HG03039 (cell line): ENCODE data around the gene MUS81.

Experiments used
- ATAC-seq: cut with Tn5 transposase; IDR thresholded peaks from one replicate; pipeline ENCODE4 v1.9.1; 2021; ENCODE audit warnings: mild to moderate bottlenecking, moderate library complexity; ENCODE audit not compliant: unreplicated experiment

Gene MUS81

DNA sequence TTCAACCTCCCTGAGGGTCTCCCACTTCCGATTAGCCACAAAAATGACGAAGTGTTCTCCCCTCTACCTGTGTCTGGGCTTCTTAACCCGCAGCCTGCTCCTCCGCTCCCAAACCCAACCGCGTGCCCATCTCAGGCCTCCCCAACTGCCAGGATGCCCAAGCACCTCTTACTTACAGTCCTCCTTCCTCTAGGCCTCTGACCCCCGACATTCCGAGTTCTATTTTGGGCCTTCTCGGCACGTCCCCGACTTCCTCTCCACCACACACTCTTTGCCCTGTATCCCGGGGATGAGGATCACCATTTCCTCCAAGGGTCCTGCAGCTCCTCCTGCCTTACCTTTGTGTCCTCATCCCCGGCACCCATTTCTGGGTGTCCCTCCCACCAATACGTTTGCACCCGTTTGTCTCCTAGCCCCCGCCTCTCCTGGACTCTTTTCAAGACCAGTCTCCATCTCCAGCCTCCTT, 388 bp upstream of the MUS81 start:
- ATAC-seq = no peak

DNA sequence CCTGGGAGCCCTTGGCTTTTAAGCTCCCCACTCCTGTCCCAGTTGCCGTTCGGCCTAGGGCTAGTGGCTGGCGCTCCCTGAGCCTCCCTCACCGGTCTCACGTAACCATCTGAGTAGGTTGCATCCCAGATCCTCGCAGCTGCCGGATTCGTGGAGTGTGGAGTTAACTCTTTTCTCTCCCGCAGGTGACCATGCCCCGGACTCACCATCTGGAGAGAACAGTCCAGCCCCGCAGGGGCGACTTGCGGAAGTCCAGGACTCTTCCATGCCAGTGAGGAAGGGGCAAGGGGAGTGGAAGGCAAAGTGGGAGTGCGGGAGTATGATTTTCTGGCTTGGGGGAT, 902 bp downstream of the MUS81 start:
- ATAC-seq = no peak

DNA sequence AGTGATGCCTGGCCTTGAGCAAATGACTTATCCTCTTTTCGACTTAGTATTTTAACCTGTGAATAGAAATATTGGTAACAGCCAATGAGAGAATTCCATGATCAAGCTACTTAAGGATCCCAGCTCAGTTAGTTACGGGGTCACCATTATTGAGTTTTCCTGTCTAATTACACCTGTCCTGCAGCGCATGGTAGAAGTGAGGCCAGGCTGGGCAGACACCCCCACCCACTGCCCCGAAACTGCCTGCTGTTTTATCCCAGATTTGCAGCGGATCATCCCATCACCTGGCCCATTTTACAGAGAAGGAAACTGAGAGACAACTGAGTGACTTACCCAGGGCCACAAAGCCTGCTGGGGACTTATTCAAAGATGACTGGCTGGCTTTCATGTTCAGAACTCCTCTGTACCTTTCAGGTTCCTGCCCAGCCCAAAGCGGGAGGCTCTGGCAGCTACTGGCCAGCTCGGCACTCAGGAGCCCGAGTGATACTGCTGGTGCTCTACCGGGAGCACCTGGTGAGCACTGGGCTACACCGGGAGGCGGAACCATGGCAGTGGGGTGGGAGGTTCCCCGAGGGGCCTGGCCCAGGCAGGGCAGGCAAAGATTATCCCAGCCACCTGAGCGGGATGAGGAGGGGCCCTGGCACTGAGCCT, 1.4 kb downstream of the MUS81 start:
- no peak for ATAC-seq

DNA sequence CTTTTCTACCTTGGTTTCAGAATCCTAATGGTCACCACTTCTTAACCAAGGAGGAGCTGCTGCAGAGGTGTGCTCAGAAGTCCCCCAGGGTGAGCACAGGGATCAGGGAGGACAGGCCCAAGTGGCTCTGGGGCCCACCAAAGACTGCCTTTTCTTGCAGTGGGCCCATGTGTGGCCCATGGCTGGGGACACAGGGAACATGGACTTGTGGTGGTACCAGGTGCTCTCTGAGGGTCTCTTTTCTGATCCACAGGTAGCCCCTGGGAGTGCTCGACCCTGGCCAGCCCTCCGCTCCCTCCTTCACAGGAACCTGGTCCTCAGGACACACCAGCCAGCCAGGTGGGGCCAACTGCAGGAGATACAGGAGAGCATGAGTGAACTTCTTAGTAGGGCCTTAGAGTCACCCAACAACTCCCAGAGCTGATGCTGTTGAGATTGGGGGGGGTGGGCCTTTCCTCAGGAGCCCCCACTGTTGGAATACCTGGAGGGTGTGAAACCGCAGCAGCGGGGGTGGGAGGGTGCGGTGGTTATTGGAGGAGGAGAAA, 2.0 kb downstream of the MUS81 start:
- ATAC-seq = no peak

DNA sequence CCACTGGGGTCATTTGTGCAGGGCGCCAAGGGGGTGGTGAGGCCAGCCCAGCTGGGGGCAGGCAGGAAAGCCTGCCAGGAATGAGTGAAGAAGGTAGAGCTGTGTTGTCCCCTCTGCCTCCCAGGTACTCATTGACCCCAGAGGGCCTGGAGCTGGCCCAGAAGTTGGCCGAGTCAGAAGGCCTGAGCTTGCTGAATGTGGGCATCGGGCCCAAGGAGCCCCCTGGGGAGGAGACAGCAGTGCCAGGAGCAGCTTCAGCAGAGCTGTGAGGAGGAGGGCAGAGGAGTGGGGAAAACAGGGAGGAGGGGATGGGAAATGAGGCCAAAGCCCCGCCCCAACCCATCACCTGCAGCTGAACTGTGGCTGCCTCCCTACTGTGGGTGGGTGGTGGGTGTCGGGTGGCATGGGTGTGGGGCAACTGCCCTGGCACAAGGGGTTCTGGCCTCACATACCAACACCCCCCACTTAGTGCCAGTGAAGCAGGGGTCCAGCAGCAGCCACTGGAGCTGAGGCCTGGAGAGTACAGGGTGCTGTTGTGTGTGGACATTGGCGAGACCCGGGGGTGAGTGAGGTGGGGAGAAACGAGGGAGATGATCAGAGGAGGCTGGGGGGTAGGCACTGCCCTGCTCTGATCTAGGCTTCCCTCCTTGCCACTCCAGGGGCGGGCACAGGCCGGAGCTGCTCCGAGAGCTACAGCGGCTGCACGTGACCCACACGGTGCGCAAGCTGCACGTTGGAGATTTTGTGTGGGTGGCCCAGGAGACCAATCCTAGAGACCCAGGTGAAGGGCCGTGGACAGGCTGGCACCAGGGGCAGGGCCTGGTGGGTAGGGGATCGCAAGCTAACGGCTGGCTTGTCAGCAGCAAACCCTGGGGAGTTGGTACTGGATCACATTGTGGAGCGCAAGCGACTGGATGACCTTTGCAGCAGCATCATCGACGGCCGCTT, 3.0 kb downstream of the MUS81 start:
- ATAC-seq = no peak

DNA sequence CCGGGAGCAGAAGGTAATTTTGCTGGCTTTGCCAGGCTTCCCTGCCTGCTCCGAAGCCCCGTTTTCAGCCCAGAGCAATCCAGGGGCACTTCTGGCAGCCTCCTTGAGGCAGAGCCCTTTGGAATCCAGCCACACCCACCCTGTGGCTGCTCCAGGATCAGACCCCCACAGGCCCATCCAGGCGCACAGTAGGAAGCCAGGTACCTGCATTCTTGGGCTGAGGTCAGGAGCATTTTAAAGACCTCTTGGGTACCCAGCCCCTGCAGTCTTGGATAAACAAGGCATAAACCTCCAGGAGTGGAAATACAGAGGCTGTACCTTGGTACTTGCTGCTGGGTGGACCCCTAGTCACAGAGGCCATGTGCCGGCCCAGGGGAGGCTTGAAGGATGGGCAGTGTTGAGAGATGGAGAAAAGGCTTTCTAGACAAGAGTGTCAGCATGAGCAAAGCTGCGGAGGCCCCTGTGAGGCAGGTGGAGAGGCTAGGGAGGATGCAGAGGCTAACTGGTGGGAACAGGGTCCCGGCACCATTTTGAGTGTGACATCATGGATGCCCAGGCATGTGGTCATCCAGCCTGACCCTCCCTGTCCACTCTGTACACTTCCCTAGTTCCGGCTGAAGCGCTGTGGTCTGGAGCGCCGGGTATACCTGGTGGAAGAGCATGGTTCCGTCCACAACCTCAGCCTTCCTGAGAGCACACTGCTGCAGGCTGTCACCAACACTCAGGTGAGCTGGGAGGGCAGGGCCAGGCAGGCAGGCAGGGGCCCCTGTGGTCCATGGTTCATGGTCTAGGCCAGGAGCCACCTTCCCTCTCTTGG, 3.9 kb downstream of the MUS81 start:
- no peak for ATAC-seq

DNA sequence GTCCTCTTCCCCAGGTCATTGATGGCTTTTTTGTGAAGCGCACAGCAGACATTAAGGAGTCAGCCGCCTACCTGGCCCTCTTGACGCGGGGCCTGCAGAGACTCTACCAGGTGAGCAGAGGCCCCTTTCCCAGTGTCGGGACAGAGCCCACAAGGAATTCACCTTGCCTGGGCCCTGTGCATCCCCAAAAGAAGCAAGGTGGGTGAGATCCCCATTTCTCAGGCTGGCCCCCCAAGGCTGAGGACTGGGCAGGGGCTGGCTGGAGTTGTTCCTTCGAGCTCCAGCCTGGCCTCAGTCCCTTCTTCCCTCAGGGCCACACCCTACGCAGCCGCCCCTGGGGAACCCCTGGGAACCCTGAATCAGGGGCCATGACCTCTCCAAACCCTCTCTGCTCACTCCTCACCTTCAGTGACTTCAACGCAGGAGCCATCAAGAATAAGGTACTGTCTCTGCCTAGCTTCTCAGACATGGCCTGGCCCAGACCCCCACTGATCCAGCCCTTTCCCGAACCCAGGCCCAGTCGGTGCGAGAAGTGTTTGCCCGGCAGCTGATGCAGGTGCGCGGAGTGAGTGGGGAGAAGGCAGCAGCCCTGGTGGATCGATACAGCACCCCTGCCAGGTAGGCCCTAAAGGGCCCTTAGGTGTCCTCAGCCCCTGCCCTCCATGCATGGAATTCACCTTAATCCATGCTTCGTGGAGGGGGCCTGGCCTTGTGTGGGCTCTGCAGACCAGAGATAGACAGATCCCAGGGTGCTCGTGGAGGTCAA, 4.7 kb downstream of the MUS81 start:
- no peak for ATAC-seq

DNA sequence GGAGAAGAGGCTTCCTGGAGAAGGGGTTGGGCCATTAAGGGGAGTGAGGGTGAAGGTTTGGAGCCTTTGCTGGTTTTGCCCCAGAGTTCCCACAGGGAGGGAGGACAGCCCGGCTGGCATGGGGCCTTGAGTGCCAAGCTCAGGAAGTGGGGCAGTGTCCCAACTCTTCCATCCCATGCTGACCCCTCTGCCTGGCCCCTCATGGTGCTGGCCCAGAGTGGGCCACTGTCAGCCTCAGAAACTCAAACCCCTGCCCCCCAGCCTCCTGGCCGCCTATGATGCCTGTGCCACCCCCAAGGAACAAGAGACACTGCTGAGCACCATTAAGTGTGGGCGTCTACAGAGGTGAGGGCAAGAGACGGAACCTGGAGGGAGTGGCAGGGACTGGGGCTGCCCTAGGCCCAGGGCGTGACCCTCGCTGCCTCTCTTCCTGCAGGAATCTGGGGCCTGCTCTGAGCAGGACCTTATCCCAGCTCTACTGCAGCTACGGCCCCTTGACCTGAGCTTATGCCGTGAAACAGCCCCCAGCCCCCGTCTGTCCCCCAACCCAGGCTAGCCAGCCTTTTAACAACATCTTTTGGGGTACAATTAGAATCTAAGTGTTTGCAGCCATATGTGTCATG, 5.4 kb downstream of the MUS81 start:
- no peak for ATAC-seq

DNA sequence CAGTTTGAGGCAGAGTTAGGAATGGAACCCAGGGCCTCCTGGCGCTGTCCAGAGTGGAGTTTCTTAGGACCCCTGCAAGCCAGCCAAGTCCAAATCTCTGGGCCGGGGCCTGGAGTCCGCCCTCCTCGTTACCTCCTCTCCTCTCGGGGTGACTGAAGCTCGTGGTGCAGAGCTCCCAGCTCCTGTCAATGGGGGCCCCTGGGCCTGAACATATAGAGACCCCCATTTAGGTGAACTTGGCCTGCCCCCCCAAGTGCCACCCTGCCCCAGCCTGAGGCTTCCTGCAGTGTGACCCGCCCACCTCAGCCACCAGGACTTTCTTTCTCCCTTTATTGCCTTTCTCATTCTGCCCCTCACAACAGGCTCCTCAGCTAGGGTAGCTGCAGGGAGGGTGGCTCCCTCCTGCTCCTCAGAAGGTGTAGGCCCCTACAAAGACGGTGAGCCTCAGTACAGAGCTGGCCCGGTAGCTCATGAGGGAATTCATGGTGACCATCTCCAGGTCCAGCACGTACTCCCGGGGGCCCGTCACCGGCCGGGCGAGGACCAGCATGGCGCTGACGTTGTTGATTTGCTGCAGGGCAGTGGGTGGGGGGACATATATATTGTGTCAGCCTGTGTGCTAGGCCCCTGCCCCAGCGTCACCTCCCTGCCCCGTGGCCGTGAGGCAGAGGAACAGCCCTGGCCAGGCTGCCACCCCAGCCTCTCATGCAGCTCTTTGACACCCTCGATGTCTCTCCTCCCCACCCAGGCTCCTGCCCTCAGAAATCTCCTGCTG, 6.5 kb downstream of the MUS81 start:
- no peak for ATAC-seq

DNA sequence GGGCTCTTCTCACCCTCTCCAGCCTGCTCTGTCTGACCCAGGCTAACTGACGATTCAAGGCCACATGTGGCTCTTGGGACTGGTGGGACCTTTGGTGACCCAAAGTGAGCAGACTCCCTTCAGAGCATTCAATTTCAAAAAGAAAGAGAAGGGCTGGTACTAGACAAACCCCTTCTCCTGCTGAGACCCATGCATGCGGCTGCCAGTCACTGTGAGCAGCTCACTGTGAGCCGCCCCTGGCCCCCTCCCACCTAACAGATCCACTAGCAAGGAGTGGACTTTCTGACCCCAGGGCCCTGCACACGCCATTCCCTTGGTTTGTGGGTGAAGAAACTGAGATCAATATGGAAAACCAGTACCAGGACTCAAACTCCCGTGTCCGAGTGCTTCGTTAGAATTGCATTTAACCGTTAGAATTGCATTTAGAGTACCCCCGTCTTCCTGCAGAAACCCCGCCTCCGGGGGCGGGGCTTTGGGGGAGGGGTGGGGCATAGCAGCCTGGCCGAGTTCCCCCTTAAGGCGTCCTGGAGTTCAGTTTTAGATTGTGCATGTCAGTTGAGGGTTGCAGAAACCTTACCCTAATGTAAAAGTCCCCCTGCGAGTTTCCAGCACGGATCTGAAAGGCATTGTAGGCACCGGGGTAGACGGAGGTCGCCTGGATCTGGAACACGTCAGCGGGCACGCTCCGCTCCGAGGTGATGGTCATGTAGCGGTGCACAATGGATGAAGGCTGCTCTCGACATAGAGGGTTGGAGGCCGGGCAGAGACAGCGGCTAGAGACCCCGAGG, 7.2 kb downstream of the MUS81 start:
- no peak for ATAC-seq

DNA sequence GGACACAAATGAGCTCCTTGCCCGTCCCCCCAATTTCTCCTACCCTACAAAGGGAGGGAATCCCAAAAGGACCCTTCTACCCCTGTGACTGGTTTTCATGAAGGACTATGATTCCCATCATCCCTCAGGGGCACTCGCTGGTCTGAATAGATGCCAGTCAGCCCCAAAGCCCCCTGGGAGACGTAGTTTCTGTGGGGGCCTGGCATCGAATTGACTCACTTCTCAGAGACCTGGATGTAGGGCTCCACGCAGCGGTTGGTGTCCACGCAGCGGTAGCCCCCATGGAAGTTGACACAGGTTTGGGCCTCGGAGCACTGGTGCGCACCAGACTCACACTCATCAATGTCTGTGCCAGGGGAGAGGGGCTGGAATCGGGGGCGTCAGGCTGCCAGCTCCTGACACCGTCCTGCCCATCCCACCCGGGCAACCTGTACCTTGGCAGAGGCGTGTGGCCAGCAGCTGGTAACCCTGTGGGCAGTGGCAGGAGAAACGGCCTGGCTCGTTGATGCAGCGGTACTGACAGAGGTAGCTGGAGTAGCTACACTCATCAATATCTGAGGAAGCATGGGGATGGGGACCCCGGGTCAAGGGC, 7.9 kb downstream of the MUS81 start:
- ATAC-seq = no peak

DNA sequence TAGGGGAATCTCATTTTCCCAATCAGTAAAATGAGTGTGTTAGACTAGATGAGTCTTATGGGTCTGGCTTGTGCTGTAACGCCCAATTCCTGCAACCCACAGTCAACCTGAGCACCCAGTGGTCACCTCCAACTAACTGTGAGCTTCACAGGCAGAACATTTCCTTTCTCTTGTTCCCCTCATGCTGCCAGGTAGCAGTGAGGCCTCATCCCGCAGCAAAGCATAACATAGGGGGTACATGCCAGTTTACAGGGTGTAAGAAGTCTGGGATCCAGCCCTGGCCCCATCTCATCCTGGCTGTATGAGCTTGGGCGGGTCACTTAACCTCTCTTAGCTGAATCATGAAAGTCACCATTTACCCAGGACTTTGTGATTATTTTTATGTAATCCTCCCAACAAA, 8.7 kb downstream of the MUS81 start:
- no peak for ATAC-seq

DNA sequence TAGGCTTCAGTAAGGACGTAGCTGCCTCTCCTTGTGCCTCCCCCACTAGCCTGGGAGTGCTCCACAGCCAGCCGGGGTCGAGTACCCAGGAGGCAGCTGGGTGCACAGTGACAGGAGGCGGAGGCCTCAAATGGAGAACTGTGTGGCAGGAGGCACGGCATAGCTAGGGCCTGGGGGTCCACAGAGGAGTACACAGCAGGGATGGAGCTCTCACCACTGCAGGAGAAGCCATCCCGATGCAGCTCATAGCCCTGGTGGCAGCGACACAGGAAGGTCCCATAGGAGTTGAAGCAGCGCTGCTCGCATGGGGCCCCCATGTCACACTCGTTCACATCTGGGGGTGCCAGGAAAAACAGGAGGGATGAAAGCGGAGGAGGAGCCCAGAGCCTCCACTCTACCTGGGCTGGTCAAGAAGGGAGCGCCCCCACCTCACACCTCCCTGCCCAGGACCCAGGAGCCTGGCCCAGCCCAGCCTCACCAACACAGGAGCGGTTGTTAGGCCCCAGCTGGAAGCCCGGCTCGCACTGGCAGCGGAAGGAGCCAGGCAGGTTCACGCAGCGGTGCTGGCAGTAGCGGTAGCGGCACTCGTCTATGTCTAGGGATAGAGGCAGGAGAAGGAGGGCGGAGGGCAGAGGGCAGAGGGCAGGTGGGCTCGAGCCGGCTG, 9.5 kb downstream of the MUS81 start:
- no peak for ATAC-seq

DNA sequence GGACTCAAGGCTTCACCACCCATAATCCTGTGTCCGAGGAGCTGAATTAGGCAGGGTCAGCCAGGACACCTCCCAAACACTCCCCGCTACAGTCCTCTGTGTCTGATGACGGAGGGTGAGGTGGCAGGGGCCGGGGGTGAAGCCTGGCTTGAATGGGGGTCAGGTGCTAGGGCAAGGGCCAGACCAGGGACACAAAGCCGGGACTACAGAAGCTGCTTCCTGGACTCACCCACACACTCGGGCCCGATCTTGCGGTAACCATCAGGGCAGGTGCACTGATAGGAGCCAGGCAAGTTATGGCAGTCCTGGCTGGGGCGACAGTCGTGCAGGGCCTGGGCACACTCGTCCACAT, 10.1 kb downstream of the MUS81 start:
- no peak for ATAC-seq

DNA sequence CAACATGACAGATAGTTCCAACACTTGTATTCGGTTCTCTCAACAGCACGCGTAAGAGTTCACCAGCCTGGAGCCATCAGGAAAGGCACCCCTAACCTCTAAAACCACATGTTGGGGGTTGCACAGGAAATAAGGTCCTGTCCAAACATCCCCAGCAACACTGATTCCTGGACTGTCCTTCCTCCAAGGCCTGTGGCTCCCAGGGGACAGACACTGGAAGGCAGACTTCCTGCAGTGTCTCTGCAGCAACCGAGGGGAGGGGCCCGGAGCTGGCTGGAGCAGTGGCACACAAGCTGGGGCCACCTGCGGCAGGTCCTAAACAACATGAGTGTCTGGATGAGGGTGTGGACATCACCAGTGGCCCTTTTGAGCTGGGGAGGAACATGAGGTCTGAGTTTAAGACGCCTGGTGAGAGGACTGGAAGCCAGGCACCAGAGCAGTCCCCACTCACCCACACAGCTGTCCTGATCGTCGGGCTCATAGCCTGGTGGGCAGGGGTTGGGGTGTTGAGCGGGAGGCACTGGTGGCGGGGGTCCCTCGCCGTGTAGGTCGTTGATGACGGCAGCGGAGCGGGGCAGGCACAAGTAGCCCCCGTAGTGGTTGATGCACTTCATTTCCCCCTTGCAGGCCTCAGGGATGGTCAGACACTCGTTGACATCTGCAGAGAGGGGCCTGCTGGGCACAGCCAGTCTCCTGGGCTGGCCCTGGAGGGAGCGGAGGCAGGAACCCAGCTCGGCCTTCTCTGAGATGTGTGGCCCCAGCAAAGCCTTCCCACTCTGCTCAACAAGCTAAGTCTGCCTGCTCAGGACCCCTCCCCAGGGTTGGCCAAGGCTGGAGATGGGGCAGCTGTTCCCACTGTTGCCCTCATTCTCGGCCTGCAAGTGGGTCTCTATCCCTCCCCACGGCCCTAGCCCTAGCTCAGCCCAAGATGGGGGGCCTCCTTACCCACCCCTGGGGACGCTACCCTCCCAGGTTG, 10.8 kb downstream of the MUS81 start:
- no peak for ATAC-seq

DNA sequence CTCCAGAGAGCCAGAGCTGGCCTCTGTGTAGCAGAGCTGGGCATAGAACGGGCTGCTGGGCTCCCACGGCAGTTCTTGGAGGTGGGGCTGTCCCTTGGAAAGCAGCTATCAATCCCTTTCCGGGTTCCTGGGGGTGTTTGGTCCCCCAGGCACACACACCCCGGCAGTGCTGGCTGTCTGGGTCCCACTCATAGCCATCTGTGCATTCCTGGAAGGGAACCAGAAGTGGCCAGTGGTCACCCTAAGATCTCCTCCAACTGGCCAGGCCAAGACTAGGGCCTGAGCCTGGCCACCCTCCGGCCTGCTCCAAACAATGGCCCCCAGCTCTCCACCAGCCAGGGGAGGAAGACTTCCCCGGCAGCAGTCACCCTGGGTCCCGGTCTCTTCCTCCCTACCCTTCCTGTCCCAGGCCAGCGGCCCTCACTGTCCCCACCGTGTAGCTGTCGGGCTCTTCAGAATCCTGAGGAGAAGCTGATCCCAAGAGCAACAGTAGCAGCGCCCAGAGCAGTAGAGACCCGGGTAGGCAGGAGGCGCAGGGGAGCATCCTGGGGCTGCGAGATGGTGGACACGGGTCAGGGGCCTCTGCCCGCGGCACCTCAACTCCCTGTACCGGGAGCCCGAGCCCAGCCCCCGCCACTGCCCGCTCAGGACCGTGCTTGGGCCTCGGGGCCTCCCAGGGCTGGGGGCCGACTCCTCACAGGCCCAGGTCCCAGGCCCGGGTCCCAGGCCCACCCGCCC, 11.7 kb downstream of the MUS81 start:
- ATAC-seq = no peak
